GM06990 (cell line): ENCODE measurements around the gene SNCAIP.

ENCODE experiments used
- DNase-seq: peaks from one replicate; pipeline ENCODE4 v3.0.0-alpha.2; 2011; ENCODE audit not compliant: insufficient read length; ENCODE audit errors: extremely low read depth
- H3K27me3 ChIP-seq: replicated peaks from 2 replicates; pipeline ENCODE4 v1.6.0; 2011; ENCODE audit warnings: low read length; ENCODE audit not compliant: control insufficient read depth, insufficient read depth
- H3K36me3 ChIP-seq: 2 replicates; pipeline ENCODE4 v1.5.1; 2011; ENCODE audit warnings: low read length; ENCODE audit not compliant: control insufficient read depth, insufficient read depth
- H3K4me3 ChIP-seq: replicated peaks from 2 replicates; pipeline ENCODE4 v1.5.1; 2011; ENCODE audit warnings: low read depth, mild to moderate bottlenecking, control low read depth, low read length
- TF ChIP-seq, protein P1 (sequence below): IDR thresholded peaks from 2 replicates; pipeline ENCODE4 v1.5.1; 2011; ENCODE audit warnings: low read length, control low read depth, mild to moderate bottlenecking, inconsistent platforms; ENCODE audit not compliant: insufficient read depth, poor library complexity, severe bottlenecking

Gene SNCAIP

GRCh38 chr5:122427621-122428020, 115.6 kb downstream of the SNCAIP start:
- TF ChIP-seq, protein P1, sequence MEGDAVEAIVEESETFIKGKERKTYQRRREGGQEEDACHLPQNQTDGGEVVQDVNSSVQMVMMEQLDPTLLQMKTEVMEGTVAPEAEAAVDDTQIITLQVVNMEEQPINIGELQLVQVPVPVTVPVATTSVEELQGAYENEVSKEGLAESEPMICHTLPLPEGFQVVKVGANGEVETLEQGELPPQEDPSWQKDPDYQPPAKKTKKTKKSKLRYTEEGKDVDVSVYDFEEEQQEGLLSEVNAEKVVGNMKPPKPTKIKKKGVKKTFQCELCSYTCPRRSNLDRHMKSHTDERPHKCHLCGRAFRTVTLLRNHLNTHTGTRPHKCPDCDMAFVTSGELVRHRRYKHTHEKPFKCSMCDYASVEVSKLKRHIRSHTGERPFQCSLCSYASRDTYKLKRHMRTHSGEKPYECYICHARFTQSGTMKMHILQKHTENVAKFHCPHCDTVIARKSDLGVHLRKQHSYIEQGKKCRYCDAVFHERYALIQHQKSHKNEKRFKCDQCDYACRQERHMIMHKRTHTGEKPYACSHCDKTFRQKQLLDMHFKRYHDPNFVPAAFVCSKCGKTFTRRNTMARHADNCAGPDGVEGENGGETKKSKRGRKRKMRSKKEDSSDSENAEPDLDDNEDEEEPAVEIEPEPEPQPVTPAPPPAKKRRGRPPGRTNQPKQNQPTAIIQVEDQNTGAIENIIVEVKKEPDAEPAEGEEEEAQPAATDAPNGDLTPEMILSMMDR = no peak
- Histone ChIP-seq H3K4me3 (no peak overlapping the region), H3K36me3 (no peaks in the 10 kb centered on the region), H3K27me3 (no peaks in the 10 kb centered on the region)
- no peak for DNase-seq

- H3K4me3 ChIP-seq = no peak overlapping the region
- DNase-seq = no peak
- TF ChIP-seq, protein P1 = no peak
- no peaks in the 10 kb centered on the region for H3K36me3 ChIP-seq
- H3K27me3 ChIP-seq = no peaks in the 10 kb centered on the region
These were observed 117.7 kb downstream of the SNCAIP start for GRCh38 chr5:122429545-122430318.

DNA sequence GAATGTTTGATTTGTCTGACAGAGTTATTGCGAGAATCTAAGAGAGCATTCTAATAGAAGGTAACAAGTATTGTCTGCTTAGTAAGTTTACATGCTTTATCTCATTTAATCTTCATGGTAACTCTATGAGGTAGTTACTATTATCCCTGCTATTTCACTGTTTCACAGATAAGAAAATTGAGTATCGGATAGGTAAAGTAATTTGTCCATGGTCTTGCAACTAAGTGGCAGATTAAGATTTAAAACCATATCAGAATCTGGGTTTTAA, 118.2 kb downstream of the SNCAIP start:
- Histone ChIP-seq H3K4me3 (no peak overlapping the region), H3K27me3 (no peaks in the 10 kb centered on the region), H3K36me3 (no peaks in the 10 kb centered on the region)
- DNase-seq = no peak
- TF ChIP-seq, protein P1 = no peak

DNA sequence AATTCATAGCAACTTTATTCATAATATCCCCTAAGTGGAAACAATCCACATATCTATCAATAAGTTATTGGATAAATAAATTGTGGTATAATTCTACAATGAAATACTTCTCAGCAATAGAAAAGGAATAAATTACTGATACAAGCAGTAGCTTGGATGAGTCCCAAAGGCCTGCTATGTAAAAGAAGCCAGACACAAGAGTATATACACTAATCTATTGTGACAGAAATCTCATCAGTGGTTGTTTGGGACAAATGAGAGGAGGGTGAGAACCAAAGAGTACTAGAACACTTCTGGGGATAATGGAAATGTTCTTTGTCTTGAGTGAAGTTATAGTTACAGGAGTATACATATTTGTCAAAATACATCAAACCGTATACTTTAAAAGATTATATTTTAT, 119.3 kb downstream of the SNCAIP start:
- Histone ChIP-seq H3K36me3 (no peaks in the 10 kb centered on the region), H3K27me3 (no peaks in the 10 kb centered on the region), H3K4me3 (no peak overlapping the region)
- no peak for DNase-seq
- TF ChIP-seq, protein P1 = no peak

DNA sequence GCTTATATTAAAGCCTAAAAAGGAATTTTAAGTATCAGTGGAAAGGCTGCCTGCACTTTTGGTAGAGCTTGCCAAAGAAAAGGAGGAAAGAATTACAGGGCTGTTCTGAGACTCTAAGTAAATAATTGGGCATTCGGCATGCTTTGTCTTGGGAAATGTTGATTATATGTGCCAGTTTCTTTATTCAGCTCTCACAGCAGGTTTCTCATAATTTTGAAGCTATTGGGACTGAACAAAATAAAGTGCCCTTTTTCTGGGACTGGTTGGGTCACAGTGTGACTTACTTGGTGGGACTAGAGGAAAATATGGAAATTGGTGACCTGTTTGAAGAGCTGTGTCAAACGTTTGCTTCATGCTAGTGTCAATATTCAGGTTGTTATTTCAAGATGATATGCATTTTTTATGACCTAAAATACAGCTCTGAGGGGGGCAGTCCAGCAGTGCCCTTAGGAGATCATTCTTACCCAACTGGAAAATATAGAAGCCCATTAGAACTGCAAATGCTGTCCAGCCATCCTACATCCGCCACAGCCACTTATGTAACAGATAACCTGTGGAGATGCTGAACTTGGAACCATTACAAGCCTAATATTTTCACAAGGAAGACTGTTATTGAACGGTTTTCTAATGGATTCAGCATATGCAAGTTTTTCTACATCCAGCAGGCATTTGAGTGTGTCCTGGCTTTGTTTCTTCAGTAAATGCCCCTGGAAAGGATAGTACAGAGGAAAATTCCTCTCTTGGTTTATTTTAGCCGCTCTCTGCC, 122.4 kb downstream of the SNCAIP start:
- no peaks in the 10 kb centered on the region for H3K27me3 ChIP-seq
- H3K36me3 ChIP-seq = no peaks in the 10 kb centered on the region
- TF ChIP-seq, protein P1 = no peak
- no peak for DNase-seq
- H3K4me3 ChIP-seq = no peak overlapping the region
